Tibial nerve (tissue), 4 donors: ENCODE data around the gene PCDH8.

Experiments used
- CTCF ChIP-seq, 5 experiments: fragments of 200-600 bp in 3 of 5; fragments of 450-650 bp in 2 of 5; sonication (generic) in 3 of 5; IDR thresholded peaks; one replicate each; pipeline ENCODE4 v1.5.1; 2016 to 2019; ENCODE audit warnings: antibody characterized with exemption in 5 of 5, mild to moderate bottlenecking in 3 of 5, moderate library complexity in 2 of 5
- EP300 ChIP-seq, 2 donors: sonication (generic); formaldehyde crosslinking; IDR thresholded peaks; one replicate each; pipeline ENCODE4 v1.6.1; 2017; ENCODE audit warnings: antibody characterized with exemption in 2 of 2, mild to moderate bottlenecking in 1 of 2
- POLR2A ChIP-seq, 2 donors: fragments of 450-650 bp; IDR thresholded peaks; one replicate each; pipeline ENCODE4 v1.6.1; 2017; ENCODE audit warnings: antibody characterized with exemption in 2 of 2, mild to moderate bottlenecking in 2 of 2, moderate library complexity in 2 of 2

GRCh38 chr13:52811841-52812240, 36.6 kb downstream of the PCDH8 start:
- no peak for TF ChIP-seq CTCF (IDR thresholded peaks at IDR 0.05)
- TF ChIP-seq POLR2A (IDR thresholded peaks at IDR 0.05) = no peak
- no peak for TF ChIP-seq EP300 (IDR thresholded peaks at IDR 0.05)
